H1 (cell line): Measurements from ENCODE around the gene BAHD1. TPM values are rescaled to one million over a fixed set of nuclear protein-coding genes. Genes with fewer than 3 reads are reported as not detected.
A peak's percentile ranks its signal among the peaks of the same experiment; 100 is the strongest.

Experiments used
- CTCF ChIA-PET: fragments of 300-600 bp; sonication (Branson Sonifier 250); formaldehyde crosslinking; loops from one replicate; lab custom pipeline; 2021; ENCODE audit not compliant: partially characterized antibody; lab: Charles Lee
- POLR2A ChIA-PET: fragments of 300-600 bp; sonication (Branson Sonifier 250); formaldehyde crosslinking; loops from one replicate; lab custom pipeline; 2021; ENCODE audit warnings: inconsistent platforms; ENCODE audit not compliant: partially characterized antibody; lab: Charles Lee
- DNase-seq, 2 experiments: peaks; one replicate each; pipeline versions ENCODE4 v3.0.0 to v3.0.0-alpha.2; 2010 to 2022; ENCODE audit warnings: low spot score in 2 of 2, low read depth in 1 of 2, mixed read lengths in 1 of 2
- FAIRE-seq: peaks from 2 replicates; lab custom pipeline; 2011; peaks lifted over from hg19 to GRCh38; lab: Jason Lieb, UNC
- H2AFZ ChIP-seq: 2 replicates; pipeline ENCODE4 v1.8.1; 2012; ENCODE audit warnings: low read length, inconsistent platforms
- H2AK5ac ChIP-seq: 2 replicates; pipeline ENCODE4 v1.6.1; 2013; ENCODE audit warnings: low read depth, low read length
- H2BK120ac ChIP-seq: replicated peaks from 2 replicates; pipeline ENCODE3; 2013; ENCODE audit warnings: low read depth, low read length, inconsistent platforms
- H2BK12ac ChIP-seq: 2 replicates; pipeline ENCODE4 v1.6.1; 2013; ENCODE audit warnings: low read depth, low read length
- H2BK15ac ChIP-seq: 2 replicates; pipeline ENCODE4 v1.6.1; 2013; ENCODE audit warnings: low read length
- H2BK20ac ChIP-seq: 2 replicates; pipeline ENCODE4 v1.6.1; 2013; ENCODE audit warnings: low read length
- H2BK5ac ChIP-seq: 2 replicates; pipeline ENCODE4 v1.6.1; 2013; ENCODE audit warnings: low read depth, low read length
- H3K14ac ChIP-seq: 2 replicates; pipeline ENCODE4 v1.6.1; 2013; ENCODE audit warnings: inconsistent platforms; ENCODE audit not compliant: insufficient read length
- H3K18ac ChIP-seq: 2 replicates; pipeline ENCODE4 v1.6.1; 2013; ENCODE audit warnings: low read length; ENCODE audit errors: extremely low read depth
- H3K23ac ChIP-seq: 2 replicates; pipeline ENCODE4 v1.6.1; 2013; ENCODE audit warnings: inconsistent platforms; ENCODE audit not compliant: insufficient read length
- H3K23me2 ChIP-seq: 2 replicates; pipeline ENCODE4 v1.6.1; 2013; ENCODE audit warnings: low read depth, low read length
- H3K27ac ChIP-seq: 2 replicates; pipeline ENCODE4 v1.6.1; 2011; ENCODE audit warnings: low read depth, low read length, inconsistent platforms
- H3K27me3 ChIP-seq, 4 experiments: replicated peaks in 1 of 4; 1 replicate in 1 of 4; 2 replicates in 3 of 4; pipeline versions ENCODE4 v1.6.1 to v1.8.1; 2011 to 2013; ENCODE audit warnings: low read length in 3 of 4, mild to moderate bottlenecking in 3 of 4, inconsistent platforms in 2 of 4, mixed read lengths in 2 of 4, moderate library complexity in 1 of 4; ENCODE audit not compliant: control insufficient read depth in 3 of 4, insufficient read depth in 3 of 4; ENCODE audit errors: extremely low read depth in 1 of 4
- H3K36me3 ChIP-seq, 4 experiments: 2 replicates each; pipeline versions ENCODE4 v1.6.1 to v1.8.1; 2011 to 2013; ENCODE audit warnings: mild to moderate bottlenecking in 4 of 4, low read length in 3 of 4, moderate library complexity in 2 of 4, control low read depth in 1 of 4, inconsistent platforms in 1 of 4; ENCODE audit not compliant: insufficient read depth in 4 of 4, control insufficient read depth in 2 of 4
- H3K4ac ChIP-seq: replicated peaks from 2 replicates; pipeline ENCODE3; 2013; ENCODE audit warnings: low read length, low read depth, mixed read lengths, inconsistent platforms; ENCODE audit not compliant: insufficient read length
- H3K4me1 ChIP-seq, 4 experiments: replicated peaks in 1 of 4; 1 replicate in 1 of 4; 2 replicates in 3 of 4; pipeline versions ENCODE4 v1.6.1 to v1.8.1; 2011 to 2013; ENCODE audit warnings: low read length in 3 of 4, inconsistent platforms in 2 of 4, mixed read lengths in 1 of 4; ENCODE audit not compliant: insufficient read depth in 4 of 4, control insufficient read depth in 3 of 4
- H3K4me2 ChIP-seq, 2 experiments: 2 replicates each; pipeline versions ENCODE4 v1.6.1 to v1.8.1; 2011 to 2013; ENCODE audit warnings: low read depth in 2 of 2, low read length in 2 of 2, control low read depth in 1 of 2, inconsistent platforms in 1 of 2, mild to moderate bottlenecking in 1 of 2; ENCODE audit not compliant: insufficient read depth in 1 of 2
- H3K4me3 ChIP-seq, 4 experiments: fragments of 200-600, 300-600 bp in 1 of 4; sonication (generic), shearing (Covaris generic), sonication (Bioruptor Twin) in 1 of 4; 2 replicates each; pipeline versions ENCODE4 v1.5.1 to v1.8.1; 2011 to 2016; ENCODE audit warnings: low read length in 4 of 4, low read depth in 3 of 4, control low read depth in 2 of 4, inconsistent platforms in 2 of 4, mild to moderate bottlenecking in 2 of 4, mixed read lengths in 1 of 4, moderate library complexity in 1 of 4; ENCODE audit not compliant: insufficient read depth in 2 of 4; ENCODE audit errors: extremely low read depth in 1 of 4
- H3K56ac ChIP-seq: replicated peaks from 2 replicates; pipeline ENCODE3; 2013; ENCODE audit warnings: low read depth, mild to moderate bottlenecking, mixed read lengths, low read length, inconsistent platforms; ENCODE audit not compliant: insufficient read length
- H3K79me1 ChIP-seq: 2 replicates; pipeline ENCODE4 v1.6.1; 2013; ENCODE audit warnings: low read depth, low read length, control low read depth
- H3K79me2 ChIP-seq, 2 experiments: 2 replicates each; pipeline versions ENCODE4 v1.6.1 to v1.8.1; 2012 to 2013; ENCODE audit warnings: low read length in 2 of 2, mild to moderate bottlenecking in 2 of 2, inconsistent platforms in 1 of 2; ENCODE audit not compliant: insufficient read depth in 2 of 2, control insufficient read depth in 1 of 2
- H3K9ac ChIP-seq, 4 experiments: replicated peaks in 1 of 4; 1 replicate in 1 of 4; 2 replicates in 3 of 4; pipeline versions ENCODE4 v1.6.1 to v1.8.1; 2011 to 2013; ENCODE audit warnings: low read depth in 3 of 4, low read length in 3 of 4, control low read depth in 2 of 4, mild to moderate bottlenecking in 2 of 4, moderate library complexity in 2 of 4, inconsistent platforms in 1 of 4; ENCODE audit errors: extremely low read depth in 1 of 4
- H3K9me3 ChIP-seq, 2 experiments: 2 replicates each; pipeline versions ENCODE4 v1.6.1 to v1.8.1; 2012 to 2013; ENCODE audit warnings: mild to moderate bottlenecking in 2 of 2, moderate library complexity in 2 of 2, control low read depth in 1 of 2, inconsistent platforms in 1 of 2, low read depth in 1 of 2, low read length in 1 of 2, mixed read lengths in 1 of 2; ENCODE audit not compliant: insufficient read depth in 2 of 2
- H4K20me1 ChIP-seq, 2 experiments: replicated peaks in 1 of 2; 2 replicates each; pipeline versions ENCODE3 to v1.8.1; 2011 to 2013; ENCODE audit warnings: inconsistent platforms in 2 of 2, low read length in 2 of 2, mild to moderate bottlenecking in 1 of 2; ENCODE audit not compliant: insufficient read depth in 2 of 2, control insufficient read depth in 1 of 2
- H4K5ac ChIP-seq: 2 replicates; pipeline ENCODE4 v1.6.1; 2013; ENCODE audit warnings: low read length, low read depth, mixed read lengths, inconsistent platforms; ENCODE audit not compliant: insufficient read length
- H4K8ac ChIP-seq: 2 replicates; pipeline ENCODE4 v1.8.0; 2013; ENCODE audit warnings: mild to moderate bottlenecking, moderate library complexity, low read length, inconsistent platforms; ENCODE audit not compliant: insufficient read depth; ENCODE audit errors: extremely low read depth
- H4K91ac ChIP-seq: replicated peaks from 2 replicates; pipeline ENCODE3; 2013; ENCODE audit warnings: low read length, mixed read lengths, inconsistent platforms; ENCODE audit not compliant: insufficient read length
- SIN3A ChIP-seq, 2 experiments: IDR thresholded peaks in 1 of 2; conservative IDR thresholded peaks in 1 of 2; 2 replicates each; pipeline ENCODE4 v1.6.1; 2011 to 2012; ENCODE audit warnings: low read length in 2 of 2, improper control_type of control experiment in 1 of 2, low read depth in 1 of 2, mild to moderate bottlenecking in 1 of 2
- SIRT6 ChIP-seq: IDR thresholded peaks from one replicate; pipeline ENCODE4 v1.7.1; 2012; ENCODE audit warnings: low read length, inconsistent platforms
- TBP ChIP-seq: IDR thresholded peaks from 2 replicates; pipeline ENCODE4 v1.6.1; 2011; ENCODE audit warnings: low read depth, low read length, improper control_type of control experiment
- WGBS, 2 experiments: shearing (Covaris generic) in 1 of 2; methylation state at CpG; one replicate each; pipeline versions ENCODE4 v1.1.6 to v1.1.7; 2013 to 2015; ENCODE audit warnings: low lambda C conversion rate in 2 of 2, mixed read lengths in 2 of 2, inconsistent platforms in 1 of 2, low coverage in 1 of 2, missing lambda C conversion rate in 1 of 2; ENCODE audit not compliant: insufficient replicate concordance in 2 of 2, insufficient coverage in 1 of 2, insufficient read length in 1 of 2; ENCODE audit errors: extremely low coverage in 1 of 2, missing lambda C conversion rate in 1 of 2; 5-methylcytosine and 5-hydroxymethylcytosine counted together
- polyA plus RNA-seq, 7 experiments: library from polyadenylated mRNA; depleted of rRNA in 3 of 7; stranded (reverse) in 5 of 7; unstranded in 2 of 7; fragments of >200 nt in 5 of 7; fragments of 200-250 nt in 2 of 7; gene quantifications; 1 replicate in 5 of 7; 2 replicates in 1 of 7; 4 replicates in 1 of 7; pipeline versions ENCODE4 v1.2.1 to v1.2.3, GENCODE V29; 2011 to 2013; ENCODE audit warnings: missing spikeins in 2 of 7, mixed read lengths in 2 of 7
- total RNA-seq: library from RNA; stranded (reverse); fragmentation: NEBNext Ultra II Directional; extraction: Animal tissue kit (Norgen Biotek cat#: 25700); gene quantifications from 2 replicates; pipeline ENCODE4 v1.2.1, GENCODE V29; 2021

BAHD1 gene
- total and polyA plus RNA-seq, 2 of the 8 experiments (the other 6 are each of a cell fraction or from before 2014, with no cell fraction given) = 15.0 to 38.9 TPM

- Histone ChIP-seq H3K18ac (no peak overlapping the region), H2BK15ac (no peak overlapping the region), H4K91ac (no peak overlapping the region), H3K9me3 (no peaks in the 10 kb centered on the region), H3K79me2 (peaks cover 35 to 81% of the 10 kb centered on the region in 2 experiments), H3K23me2 (peaks cover 3% of the 10 kb centered on the region), H3K56ac (no peak overlapping the region), H4K5ac (no peak overlapping the region), H3K14ac (no peak overlapping the region), H3K23ac (no peak overlapping the region), H3K36me3 (peaks cover 0 to 3% (median 1%) of the 10 kb centered on the region in 4 experiments; a peak in 1 of 8 replicates), H2BK120ac (no peak overlapping the region), H2BK5ac (no peak overlapping the region), H2AK5ac (no peak overlapping the region), H3K27ac (no peak overlapping the region), H4K20me1 (peaks cover 39% of the 10 kb centered on the region in 2 experiments), H3K4me2 (peak overlapping the region; percentile 36 to 61; a peak in 3 of 4 replicates), H3K4me3 (peak overlapping the region in 1 of 4 experiments; percentile 23; a peak in 1 of 8 replicates), H2BK20ac (no peak overlapping the region), H3K79me1 (peaks cover 13% of the 10 kb centered on the region; the same call in 1 of the 2 replicates), H3K27me3 (no peaks in the 10 kb centered on the region), H3K4ac (no peak overlapping the region), H3K9ac (no peak overlapping the region), H2AFZ (no peak overlapping the region), H3K4me1 (peaks cover 17 to 26% (median 21%) of the 10 kb centered on the region in 4 experiments; a peak in 6 of 7 replicates), H2BK12ac (no peak overlapping the region), H4K8ac (no peak overlapping the region)
- 56% methylated on average over 5 of the region's 5 CpGs; no CpG with 5 or more reads in 1 of the 2 experiments for WGBS, 2 experiments
- CTCF ChIA-PET = interaction anchor here (0.8 to 3.7 kb wide), 11 partner anchors 8 to 117 kb away, joined by 3 to 24 read pairs (median 3); no protein-coding TSS in a partner anchor
- DNase-seq = no peak
- FAIRE-seq = no peak
- TF ChIP-seq SIN3A (conservative IDR thresholded peaks at IDR 0.05 in 1 of 2, IDR thresholded peaks at IDR 0.05 in 1 of 2; ENCODE audit: low read depth in 1 of 2, low read length in 2 of 2) (0 out of 4 replicates have a peak, but pooled peaks of 1 of the 2 experiments have one; percentile 44), TBP (no peak), SIRT6 (no peak)
- POLR2A ChIA-PET = interaction anchor here (1.0 to 2.8 kb wide), 8 partner anchors 12 to 110 kb away, joined by 3 to 21 read pairs (median 4); partner anchors contain the start of genes CHST14 and IVD
Observed at GRCh38 chr15:40444736-40445135, 4.0 kb downstream of the BAHD1 start.
